Neutrophil (primary cell): ENCODE results near the gene CDK9.

ENCODE experiments used
- H3K27ac ChIP-seq: fragments of 200-600 bp; sonication (generic); 2 replicates; pipeline ENCODE4 v1.5.1; 2016; ENCODE audit warnings: mild to moderate bottlenecking, moderate library complexity
- H3K27me3 ChIP-seq: fragments of 200-600 bp; sonication (generic); 2 replicates; pipeline ENCODE4 v1.6.0; 2016; ENCODE audit warnings: mild to moderate bottlenecking
- H3K36me3 ChIP-seq: fragments of 200-600 bp; sonication (generic); 2 replicates; pipeline ENCODE4 v1.5.1; 2017
- H3K4me1 ChIP-seq, 2 experiments: fragments of 200-600 bp in 1 of 2; sonication (generic) in 1 of 2; 1 replicate in 1 of 2; 2 replicates in 1 of 2; pipeline versions ENCODE4 v1.5.1 to v1.6.1; 2013 to 2016; ENCODE audit warnings: low read depth in 1 of 2, low read length in 1 of 2, mild to moderate bottlenecking in 1 of 2, moderate library complexity in 1 of 2; ENCODE audit not compliant: control insufficient read depth in 1 of 2, insufficient read depth in 1 of 2
- H3K4me3 ChIP-seq, 2 experiments: fragments of 200-600 bp in 1 of 2; sonication (generic) in 1 of 2; 1 replicate in 1 of 2; 2 replicates in 1 of 2; pipeline ENCODE4 v1.5.1; 2013 to 2016; ENCODE audit warnings: low read depth in 1 of 2, low read length in 1 of 2, mild to moderate bottlenecking in 1 of 2, moderate library complexity in 1 of 2
- H3K9me3 ChIP-seq: fragments of 200-600 bp; sonication (generic); 2 replicates; pipeline ENCODE4 v1.5.1; 2016
- CTCF ChIP-seq: fragments of 200-600 bp; sonication (generic); IDR thresholded peaks from 2 replicates; pipeline ENCODE4 v1.5.1; 2016; ENCODE audit warnings: antibody characterized with exemption

The CDK9 gene

GRCh38 chr9:127814619-127815511 lies 29.0 kb downstream of the CDK9 start:
- Histone ChIP-seq H3K4me3 (no peak overlapping the region), H3K27ac (no peak overlapping the region), H3K4me1 (no peaks in the 10 kb centered on the region), H3K36me3 (peaks cover 9% of the 10 kb centered on the region), H3K9me3 (no peaks in the 10 kb centered on the region), H3K27me3 (no peaks in the 10 kb centered on the region)
- TF ChIP-seq CTCF, result no peak

- Histone ChIP-seq H3K27me3 (no peaks in the 10 kb centered on the region), H3K9me3 (no peaks in the 10 kb centered on the region), H3K36me3 (peaks cover 9% of the 10 kb centered on the region), H3K4me1 (no peaks in the 10 kb centered on the region), H3K27ac (no peak overlapping the region), H3K4me3 (no peak overlapping the region)
- no peak for TF ChIP-seq CTCF
Observed at GRCh38 chr9:127815512-127816361, 29.9 kb downstream of the CDK9 start.

- TF ChIP-seq CTCF, result no peak
- Histone ChIP-seq H3K4me1 (no peaks in the 10 kb centered on the region), H3K9me3 (no peaks in the 10 kb centered on the region), H3K4me3 (no peak overlapping the region), H3K27ac (no peak overlapping the region), H3K27me3 (no peaks in the 10 kb centered on the region), H3K36me3 (peaks cover 9% of the 10 kb centered on the region)
Observed at GRCh38 chr9:127816362-127816725, 30.5 kb downstream of the CDK9 start.

- no peak for TF ChIP-seq CTCF
- Histone ChIP-seq H3K4me1 (no peaks in the 10 kb centered on the region), H3K9me3 (no peaks in the 10 kb centered on the region), H3K36me3 (peaks cover 9% of the 10 kb centered on the region), H3K27me3 (no peaks in the 10 kb centered on the region), H3K27ac (no peak overlapping the region), H3K4me3 (no peak overlapping the region)
Observed at GRCh38 chr9:127816728-127817127, 30.9 kb downstream of the CDK9 start.

- Histone ChIP-seq H3K27ac (no peak overlapping the region), H3K4me1 (no peaks in the 10 kb centered on the region), H3K4me3 (no peak overlapping the region), H3K9me3 (no peaks in the 10 kb centered on the region), H3K36me3 (peaks cover 5% of the 10 kb centered on the region), H3K27me3 (no peaks in the 10 kb centered on the region)
- TF ChIP-seq CTCF, result no peak
Observed at GRCh38 chr9:127817881-127818434, 32.1 kb downstream of the CDK9 start.
